ENCODE measurements around the gene ARHGAP8. TPM values are rescaled to one million over a fixed set of nuclear protein-coding genes. Genes with fewer than 3 reads are reported as not detected.

Gene ARHGAP8
- total and polyA plus RNA-seq, 2 experiments from 2014 or later, result 62.8 to 64.9 TPM

DNA sequence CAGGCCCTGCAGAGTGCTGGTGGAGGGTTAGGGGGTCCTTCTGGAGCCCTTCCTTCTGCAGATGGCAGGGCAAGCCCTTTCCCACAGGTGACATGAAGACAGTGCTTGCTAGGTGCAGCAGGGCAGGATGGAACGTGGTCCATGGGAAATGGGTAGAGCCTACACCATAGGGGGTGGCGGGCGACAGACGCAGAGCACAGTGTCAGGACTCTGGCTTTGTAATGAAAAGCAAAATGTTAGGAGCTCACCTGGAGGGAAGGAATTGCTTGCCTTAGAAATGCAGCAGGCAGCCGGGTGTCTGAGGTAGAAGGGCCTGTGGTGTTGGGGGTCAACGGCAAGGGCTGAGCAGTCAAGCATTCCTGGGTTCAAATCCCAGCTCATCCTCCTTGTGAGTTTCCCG is 54.9 kb downstream of the ARHGAP8 start (continued):
- TF ChIP-seq, protein P1, sequence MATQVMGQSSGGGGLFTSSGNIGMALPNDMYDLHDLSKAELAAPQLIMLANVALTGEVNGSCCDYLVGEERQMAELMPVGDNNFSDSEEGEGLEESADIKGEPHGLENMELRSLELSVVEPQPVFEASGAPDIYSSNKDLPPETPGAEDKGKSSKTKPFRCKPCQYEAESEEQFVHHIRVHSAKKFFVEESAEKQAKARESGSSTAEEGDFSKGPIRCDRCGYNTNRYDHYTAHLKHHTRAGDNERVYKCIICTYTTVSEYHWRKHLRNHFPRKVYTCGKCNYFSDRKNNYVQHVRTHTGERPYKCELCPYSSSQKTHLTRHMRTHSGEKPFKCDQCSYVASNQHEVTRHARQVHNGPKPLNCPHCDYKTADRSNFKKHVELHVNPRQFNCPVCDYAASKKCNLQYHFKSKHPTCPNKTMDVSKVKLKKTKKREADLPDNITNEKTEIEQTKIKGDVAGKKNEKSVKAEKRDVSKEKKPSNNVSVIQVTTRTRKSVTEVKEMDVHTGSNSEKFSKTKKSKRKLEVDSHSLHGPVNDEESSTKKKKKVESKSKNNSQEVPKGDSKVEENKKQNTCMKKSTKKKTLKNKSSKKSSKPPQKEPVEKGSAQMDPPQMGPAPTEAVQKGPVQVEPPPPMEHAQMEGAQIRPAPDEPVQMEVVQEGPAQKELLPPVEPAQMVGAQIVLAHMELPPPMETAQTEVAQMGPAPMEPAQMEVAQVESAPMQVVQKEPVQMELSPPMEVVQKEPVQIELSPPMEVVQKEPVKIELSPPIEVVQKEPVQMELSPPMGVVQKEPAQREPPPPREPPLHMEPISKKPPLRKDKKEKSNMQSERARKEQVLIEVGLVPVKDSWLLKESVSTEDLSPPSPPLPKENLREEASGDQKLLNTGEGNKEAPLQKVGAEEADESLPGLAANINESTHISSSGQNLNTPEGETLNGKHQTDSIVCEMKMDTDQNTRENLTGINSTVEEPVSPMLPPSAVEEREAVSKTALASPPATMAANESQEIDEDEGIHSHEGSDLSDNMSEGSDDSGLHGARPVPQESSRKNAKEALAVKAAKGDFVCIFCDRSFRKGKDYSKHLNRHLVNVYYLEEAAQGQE (IDR thresholded peaks at IDR 0.05; ENCODE audit: unreplicated experiment), result no peak
- TF ChIP-seq ZNF114 (CRISPR knock-in tag; IDR thresholded peaks at IDR 0.05), result no peak
- no peak for TF ChIP-seq JUNB (IDR thresholded peaks at IDR 0.05; ENCODE audit: unreplicated experiment)
- TF ChIP-seq, protein P2, sequence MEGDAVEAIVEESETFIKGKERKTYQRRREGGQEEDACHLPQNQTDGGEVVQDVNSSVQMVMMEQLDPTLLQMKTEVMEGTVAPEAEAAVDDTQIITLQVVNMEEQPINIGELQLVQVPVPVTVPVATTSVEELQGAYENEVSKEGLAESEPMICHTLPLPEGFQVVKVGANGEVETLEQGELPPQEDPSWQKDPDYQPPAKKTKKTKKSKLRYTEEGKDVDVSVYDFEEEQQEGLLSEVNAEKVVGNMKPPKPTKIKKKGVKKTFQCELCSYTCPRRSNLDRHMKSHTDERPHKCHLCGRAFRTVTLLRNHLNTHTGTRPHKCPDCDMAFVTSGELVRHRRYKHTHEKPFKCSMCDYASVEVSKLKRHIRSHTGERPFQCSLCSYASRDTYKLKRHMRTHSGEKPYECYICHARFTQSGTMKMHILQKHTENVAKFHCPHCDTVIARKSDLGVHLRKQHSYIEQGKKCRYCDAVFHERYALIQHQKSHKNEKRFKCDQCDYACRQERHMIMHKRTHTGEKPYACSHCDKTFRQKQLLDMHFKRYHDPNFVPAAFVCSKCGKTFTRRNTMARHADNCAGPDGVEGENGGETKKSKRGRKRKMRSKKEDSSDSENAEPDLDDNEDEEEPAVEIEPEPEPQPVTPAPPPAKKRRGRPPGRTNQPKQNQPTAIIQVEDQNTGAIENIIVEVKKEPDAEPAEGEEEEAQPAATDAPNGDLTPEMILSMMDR (conservative IDR thresholded peaks at IDR 0.05; ENCODE audit: low read depth in 2 of 2), result no peak
- no peak for TF ChIP-seq ZNF331 (CRISPR knock-in tag; IDR thresholded peaks at IDR 0.05; ENCODE audit: low read depth)

DNA sequence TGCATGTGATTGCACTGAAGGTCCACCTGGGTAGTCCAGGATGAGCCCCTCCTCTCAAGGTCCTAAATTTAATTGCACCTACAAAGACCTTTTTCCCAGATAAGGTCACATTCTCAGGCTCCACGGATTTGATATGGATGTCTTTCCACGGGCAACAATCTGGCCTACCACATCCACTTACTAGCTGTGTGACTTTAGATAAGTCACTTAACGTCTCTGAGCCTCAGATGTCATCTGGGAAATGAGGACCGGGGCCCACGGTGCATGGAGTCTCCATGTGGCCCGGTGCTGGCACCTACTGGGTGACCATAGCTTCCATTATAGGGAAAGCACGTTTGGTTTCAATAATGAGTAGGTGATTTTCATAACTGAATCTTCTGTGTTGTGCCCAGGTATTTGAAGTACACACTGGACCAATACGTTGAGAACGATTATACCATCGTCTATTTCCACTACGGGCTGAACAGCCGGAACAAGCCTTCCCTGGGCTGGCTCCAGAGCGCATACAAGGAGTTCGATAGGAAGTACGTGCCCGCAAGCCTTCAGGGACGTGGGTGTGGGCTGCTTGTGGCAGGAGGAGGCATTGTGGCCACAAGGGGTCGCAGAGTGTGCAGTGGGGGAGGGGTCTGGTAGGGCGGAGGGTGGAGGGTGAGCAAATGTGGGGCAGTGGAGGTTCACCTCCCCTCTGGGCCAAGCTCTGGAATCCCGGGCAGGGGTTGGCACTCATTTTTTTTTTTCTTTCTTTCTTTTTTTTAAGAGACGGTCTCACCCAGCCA is 55.7 kb downstream of the ARHGAP8 start:
- H3K27me3 ChIP-seq (ENCODE audit: insufficient read depth), result no peaks in the 10 kb centered on the region
- no peak for TF ChIP-seq ZNF331 (CRISPR knock-in tag; IDR thresholded peaks at IDR 0.05; ENCODE audit: low read depth)
- TF ChIP-seq, protein P2 (conservative IDR thresholded peaks at IDR 0.05; ENCODE audit: low read depth in 2 of 2), result peak; percentile 62 to 76
- TF ChIP-seq, protein P3, sequence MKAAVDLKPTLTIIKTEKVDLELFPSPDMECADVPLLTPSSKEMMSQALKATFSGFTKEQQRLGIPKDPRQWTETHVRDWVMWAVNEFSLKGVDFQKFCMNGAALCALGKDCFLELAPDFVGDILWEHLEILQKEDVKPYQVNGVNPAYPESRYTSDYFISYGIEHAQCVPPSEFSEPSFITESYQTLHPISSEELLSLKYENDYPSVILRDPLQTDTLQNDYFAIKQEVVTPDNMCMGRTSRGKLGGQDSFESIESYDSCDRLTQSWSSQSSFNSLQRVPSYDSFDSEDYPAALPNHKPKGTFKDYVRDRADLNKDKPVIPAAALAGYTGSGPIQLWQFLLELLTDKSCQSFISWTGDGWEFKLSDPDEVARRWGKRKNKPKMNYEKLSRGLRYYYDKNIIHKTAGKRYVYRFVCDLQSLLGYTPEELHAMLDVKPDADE (IDR thresholded peaks at IDR 0.05), result no peak
- no peaks in the 10 kb centered on the region for H3K79me2 ChIP-seq (replicated peaks; ENCODE audit: insufficient read depth)
- no peaks in the 10 kb centered on the region; the same call in 1 of the 2 replicates for H3K36me3 ChIP-seq (ENCODE audit: insufficient read depth)
- Mint-ChIP-seq H3K4me3 (no peak overlapping the region; the same call in 2 of the 3 replicates), H3K27ac (no peak overlapping the region), H3K27me3 (ENCODE audit: insufficient read depth, low read depth, poor library complexity) (peaks cover 17% of the 10 kb centered on the region), H3K9me3 (peaks cover 11% of the 10 kb centered on the region), H3K36me3 (ENCODE audit: low read depth) (peaks cover 37% of the 10 kb centered on the region), H3K4me1 (peaks cover 26% of the 10 kb centered on the region)
- H3K4me1 ChIP-seq (ENCODE audit: insufficient read depth), result peaks cover 14% of the 10 kb centered on the region
- H3K27ac ChIP-seq (ENCODE audit: low read depth), result peak overlapping the region; percentile 19; the same call in 1 of the 2 replicates
- no peaks in the 10 kb centered on the region; the same call in none of the 2 replicates for H3F3A ChIP-seq (replicated peaks; ENCODE audit: low read depth)
- H4K20me1 ChIP-seq (replicated peaks; ENCODE audit: insufficient read depth), result peaks cover 7% of the 10 kb centered on the region
- H3K9me2 ChIP-seq (ENCODE audit: insufficient read depth), result no peaks in the 10 kb centered on the region
- no peak overlapping the region; the same call in 1 of the 2 replicates for H3K4me3 ChIP-seq
- peak; percentile 74 for ATAC-seq
- DNase-seq (ENCODE audit: low spot score), result peak; percentile 78
- H2AFZ ChIP-seq, result no peak overlapping the region
- peak overlapping the region; percentile 70 for H3K4me2 ChIP-seq
